Measurements from ENCODE around the gene GCSAM.

Gene GCSAM

DNA sequence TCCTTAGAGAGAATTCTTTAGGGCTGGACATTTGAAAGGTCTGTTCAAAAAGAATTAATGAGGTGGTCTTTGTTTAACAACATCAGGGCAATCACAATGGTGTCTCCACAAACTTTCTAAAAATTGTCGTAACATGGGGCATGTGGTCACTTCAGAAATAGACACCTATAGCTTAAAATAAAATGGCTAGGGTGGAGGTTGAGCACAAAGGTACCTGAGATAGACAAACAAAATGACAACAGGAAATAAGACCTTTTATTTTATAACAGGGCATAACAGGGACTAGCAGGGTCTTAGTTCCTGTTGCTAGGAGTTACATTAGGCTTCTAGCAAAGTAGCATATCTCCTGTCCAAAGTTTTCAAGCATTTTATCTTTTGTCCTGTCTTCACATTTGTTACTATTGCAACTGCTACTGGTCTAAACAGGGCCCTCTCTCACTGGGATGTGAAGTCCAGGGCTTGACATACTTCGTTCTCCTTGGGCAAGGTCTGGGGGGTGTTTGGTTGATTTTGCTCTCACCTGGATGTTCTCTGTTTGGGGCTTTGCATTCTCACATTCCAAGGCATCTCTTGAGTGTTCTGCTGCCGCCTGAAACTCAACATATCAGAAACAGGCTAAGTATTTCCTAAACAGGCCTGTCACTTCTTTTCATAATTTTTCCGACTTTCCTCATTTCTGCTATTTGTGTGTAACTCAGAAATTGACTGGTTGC, 3.0 kb downstream of the GCSAM start:
- Histone ChIP-seq H3K27ac (peak overlapping the region; percentile 41), H3K4me3 (ENCODE audit: low read depth in 1 of 2, low read length in 1 of 2) (no peak overlapping the region), H3K27me3 (no peaks in the 10 kb centered on the region), H3K4me1 (ENCODE audit: control insufficient read depth in 1 of 2, insufficient read depth in 1 of 2, low read depth in 1 of 2, low read length in 1 of 2) (peaks cover 23 to 57% of the 10 kb centered on the region in 2 experiments), H3K36me3 (peaks cover 7% of the 10 kb centered on the region), H3K9me3 (no peaks in the 10 kb centered on the region)
- TF ChIP-seq, protein P1, sequence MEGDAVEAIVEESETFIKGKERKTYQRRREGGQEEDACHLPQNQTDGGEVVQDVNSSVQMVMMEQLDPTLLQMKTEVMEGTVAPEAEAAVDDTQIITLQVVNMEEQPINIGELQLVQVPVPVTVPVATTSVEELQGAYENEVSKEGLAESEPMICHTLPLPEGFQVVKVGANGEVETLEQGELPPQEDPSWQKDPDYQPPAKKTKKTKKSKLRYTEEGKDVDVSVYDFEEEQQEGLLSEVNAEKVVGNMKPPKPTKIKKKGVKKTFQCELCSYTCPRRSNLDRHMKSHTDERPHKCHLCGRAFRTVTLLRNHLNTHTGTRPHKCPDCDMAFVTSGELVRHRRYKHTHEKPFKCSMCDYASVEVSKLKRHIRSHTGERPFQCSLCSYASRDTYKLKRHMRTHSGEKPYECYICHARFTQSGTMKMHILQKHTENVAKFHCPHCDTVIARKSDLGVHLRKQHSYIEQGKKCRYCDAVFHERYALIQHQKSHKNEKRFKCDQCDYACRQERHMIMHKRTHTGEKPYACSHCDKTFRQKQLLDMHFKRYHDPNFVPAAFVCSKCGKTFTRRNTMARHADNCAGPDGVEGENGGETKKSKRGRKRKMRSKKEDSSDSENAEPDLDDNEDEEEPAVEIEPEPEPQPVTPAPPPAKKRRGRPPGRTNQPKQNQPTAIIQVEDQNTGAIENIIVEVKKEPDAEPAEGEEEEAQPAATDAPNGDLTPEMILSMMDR (IDR thresholded peaks at IDR 0.05), result no peak

DNA sequence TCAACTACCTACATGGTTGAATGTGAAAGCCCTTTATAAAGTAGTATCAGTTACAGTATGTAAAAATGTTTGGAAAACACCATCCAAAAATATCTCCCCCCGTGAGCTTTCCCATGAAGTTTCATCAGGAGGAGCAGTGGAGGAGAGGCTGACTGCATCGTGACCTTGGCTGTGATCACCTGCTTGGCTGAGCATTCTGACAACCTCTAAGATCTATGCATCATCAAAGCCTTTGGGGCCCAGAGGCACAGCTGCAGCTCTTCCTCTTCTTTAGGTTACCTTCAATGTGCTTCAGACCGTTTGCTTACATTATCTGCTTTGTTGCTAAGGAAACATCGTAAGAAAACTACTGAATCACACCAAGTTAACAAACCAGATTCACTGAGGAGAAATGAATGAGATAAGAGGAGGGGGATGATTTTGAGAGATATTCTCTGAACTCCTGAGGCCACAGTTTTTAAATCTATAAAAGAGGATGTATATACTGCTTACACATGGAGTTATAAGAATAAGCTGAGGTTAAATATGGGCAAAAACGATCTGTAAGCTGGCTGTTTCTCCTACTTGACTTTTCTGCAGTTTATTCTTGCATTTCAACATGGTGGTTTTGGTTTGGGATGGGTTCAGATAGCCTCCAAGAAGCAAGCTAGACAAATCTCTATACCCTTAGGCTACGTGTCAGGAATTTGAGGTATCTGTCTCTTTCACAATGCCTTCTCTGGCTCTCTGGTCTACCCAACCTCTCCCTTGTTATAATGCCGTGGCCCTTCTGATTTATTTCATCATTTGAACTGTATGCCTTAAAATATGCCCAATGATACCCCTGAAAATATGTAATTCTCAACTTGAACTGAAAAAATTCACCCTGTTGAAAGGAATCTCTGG, 4.0 kb downstream of the GCSAM start:
- peak overlapping the region; percentile 5 for H3K27ac ChIP-seq
- TF ChIP-seq, protein P1 (IDR thresholded peaks at IDR 0.05), result no peak
- H3K9me3 ChIP-seq, result no peaks in the 10 kb centered on the region
- peaks cover 12% of the 10 kb centered on the region for H3K36me3 ChIP-seq
- H3K4me1 ChIP-seq (ENCODE audit: control insufficient read depth in 1 of 2, insufficient read depth in 1 of 2, low read depth in 1 of 2, low read length in 1 of 2), result peaks cover 23 to 57% of the 10 kb centered on the region in 2 experiments
- H3K4me3 ChIP-seq (ENCODE audit: low read depth in 1 of 2, low read length in 1 of 2), result no peak overlapping the region
- no peaks in the 10 kb centered on the region for H3K27me3 ChIP-seq

DNA sequence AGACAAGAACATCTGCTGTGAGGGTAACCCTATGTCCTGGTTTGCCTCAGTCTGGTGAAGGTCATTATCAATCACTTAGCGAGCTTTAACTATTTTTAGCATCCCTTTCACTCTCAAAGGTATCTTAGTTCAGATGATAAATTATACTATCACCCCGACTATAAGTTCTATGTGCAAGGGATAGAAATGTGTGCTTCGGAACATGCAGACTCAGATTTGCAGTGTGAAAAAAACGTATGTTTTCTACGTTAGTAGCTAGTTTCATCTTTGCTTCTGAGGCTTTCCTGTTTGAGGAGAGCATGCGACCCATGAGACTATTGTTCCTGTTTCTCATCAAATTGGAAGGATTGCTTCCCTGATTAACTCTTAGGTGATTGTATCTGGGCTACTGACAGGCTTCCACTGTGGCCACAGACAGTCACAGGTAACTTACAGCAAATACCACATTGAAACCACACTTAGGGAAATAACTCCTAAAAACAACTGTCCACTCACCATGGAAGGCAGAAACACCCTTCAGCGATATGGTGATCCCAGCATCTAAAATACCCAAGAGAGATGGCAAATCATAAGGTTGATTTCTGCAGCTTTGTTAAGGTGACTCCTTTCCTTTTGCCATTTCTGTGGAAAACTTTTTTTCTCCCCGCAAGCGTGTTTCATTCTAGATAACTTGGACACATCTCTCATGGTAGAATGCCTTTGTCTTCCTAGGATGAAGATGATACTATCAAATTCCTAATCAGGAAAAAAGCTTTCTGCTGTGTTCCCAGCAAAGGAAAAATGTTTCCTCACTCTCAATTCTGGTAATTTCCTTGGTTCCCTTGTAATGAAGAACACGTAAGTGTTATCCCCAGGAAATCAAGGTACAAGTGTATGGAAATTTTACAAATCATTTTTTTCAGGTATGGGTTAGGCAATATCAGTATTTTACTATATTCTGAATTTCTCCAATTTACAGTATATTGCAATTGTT, 5.2 kb downstream of the GCSAM start:
- H3K36me3 ChIP-seq, result peaks cover 21% of the 10 kb centered on the region
- H3K4me1 ChIP-seq (ENCODE audit: control insufficient read depth in 1 of 2, insufficient read depth in 1 of 2, low read depth in 1 of 2, low read length in 1 of 2), result peaks cover 18 to 45% of the 10 kb centered on the region in 2 experiments
- TF ChIP-seq, protein P1 (IDR thresholded peaks at IDR 0.05), result no peak
- no peak overlapping the region for H3K4me3 ChIP-seq (ENCODE audit: low read depth in 1 of 2, low read length in 1 of 2)
- H3K27ac ChIP-seq, result no peak overlapping the region
- H3K27me3 ChIP-seq, result no peaks in the 10 kb centered on the region
- no peaks in the 10 kb centered on the region for H3K9me3 ChIP-seq

DNA sequence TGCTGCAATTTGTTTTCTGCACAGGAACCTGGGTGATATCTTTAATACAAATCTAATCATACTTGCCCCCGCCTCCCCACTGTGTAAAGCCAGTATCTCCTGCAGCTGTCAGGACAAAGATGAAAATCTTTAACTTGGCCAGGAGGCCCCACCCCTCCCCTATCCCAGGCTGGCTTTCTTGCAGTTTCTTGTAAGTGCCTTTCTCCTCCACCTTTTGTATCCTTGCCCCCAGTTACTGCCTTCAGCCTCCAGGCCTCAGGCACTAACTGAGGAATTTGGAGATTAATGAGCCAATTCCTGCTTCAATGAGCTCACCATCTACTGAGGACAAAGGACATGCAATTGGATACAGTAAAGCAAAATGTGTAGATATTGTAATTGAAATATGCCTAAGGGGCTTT, 6.5 kb downstream of the GCSAM start:
- Histone ChIP-seq H3K27me3 (no peaks in the 10 kb centered on the region), H3K4me1 (ENCODE audit: control insufficient read depth in 1 of 2, insufficient read depth in 1 of 2, low read depth in 1 of 2, low read length in 1 of 2) (peaks cover 12 to 33% of the 10 kb centered on the region in 2 experiments), H3K27ac (no peak overlapping the region), H3K36me3 (peaks cover 28% of the 10 kb centered on the region), H3K4me3 (ENCODE audit: low read depth in 1 of 2, low read length in 1 of 2) (no peak overlapping the region), H3K9me3 (no peaks in the 10 kb centered on the region)
- TF ChIP-seq, protein P1 (IDR thresholded peaks at IDR 0.05), result no peak
